ENCODE data around the gene MDP1.
"Not testable (repeated sequence)": the region's sequence is repeated elsewhere in the genome, so short reads cannot be mapped to it uniquely, and the experiment has no call there.

Gene MDP1

GRCh38 chr14:24231263-24232120 is 15.6 kb upstream of the MDP1 start:
- peak; percentile 33 for DNase-seq

GRCh38 chr14:24228902-24229301 is 13.0 kb upstream of the MDP1 start:
- DNase-seq, result no peak

GRCh38 chr14:24226473-24226872 is 10.6 kb upstream of the MDP1 start:
- no peak for DNase-seq

- DNase-seq, result no peak
These were observed 8.8 kb upstream of the MDP1 start for GRCh38 chr14:24224618-24225071.

GRCh38 chr14:24222987-24223386 is 7.1 kb upstream of the MDP1 start:
- DNase-seq, result not testable (repeated sequence)

- no peak for DNase-seq
These were observed 3.7 kb upstream of the MDP1 start for GRCh38 chr14:24219521-24219920.

- DNase-seq, result no peak
These were observed 3.2 kb upstream of the MDP1 start for GRCh38 chr14:24219080-24219479.

GRCh38 chr14:24216876-24217275 is 1.0 kb upstream of the MDP1 start:
- not testable (repeated sequence) for DNase-seq

- DNase-seq, result no peak
These were observed 456 bp upstream of the MDP1 start for GRCh38 chr14:24216345-24216699.

GRCh38 chr14:24213866-24214662 is 1.8 kb downstream of the MDP1 start:
- no peak for DNase-seq

GRCh38 chr14:24212924-24213865 is 2.7 kb downstream of the MDP1 start, which contains the start of gene CHMP4A:
Gene CHMP4A, minus strand, starts transcription at chr14:24213488. Its CDS starts 49 bp downstream, at chr14:24213439.
- DNase-seq, result peak; percentile 97

- no peak for DNase-seq
These were observed 4.6 kb downstream of the MDP1 start for GRCh38 chr14:24211311-24211710.

- no peak for DNase-seq
These were observed 8.2 kb downstream of the MDP1 start for GRCh38 chr14:24207625-24208024.

- DNase-seq, result peak; percentile 18
These were observed 8.7 kb downstream of the MDP1 start for GRCh38 chr14:24207104-24207551.

GRCh38 chr14:24206260-24207103 is 9.4 kb downstream of the MDP1 start:
- DNase-seq, result no peak

GRCh38 chr14:24204163-24205146 is 11.4 kb downstream of the MDP1 start:
- no peak for DNase-seq

GRCh38 chr14:24203249-24203886 is 12.5 kb downstream of the MDP1 start:
- not testable (repeated sequence) for DNase-seq

GRCh38 chr14:24202538-24202937 is 13.3 kb downstream of the MDP1 start:
- not testable (repeated sequence) for DNase-seq

GRCh38 chr14:24198814-24199524 is 16.9 kb downstream of the MDP1 start:
- no peak for DNase-seq
